HG02852 (cell line): ENCODE results near the gene CAPN14.
"Not testable (repeated sequence)": the region's sequence is repeated elsewhere in the genome, so short reads cannot be mapped to it uniquely, and the experiment has no call there.

Source experiments
- ATAC-seq: cut with Tn5 transposase; IDR thresholded peaks from one replicate; pipeline ENCODE4 v1.9.1; 2021; ENCODE audit warnings: mild to moderate bottlenecking, moderate library complexity; ENCODE audit not compliant: unreplicated experiment

The CAPN14 gene

GRCh38 chr2:31200972-31201371 lies 16.3 kb downstream of the CAPN14 start:
- ATAC-seq, result no peak

- ATAC-seq, result no peak
Observed at GRCh38 chr2:31199206-31199605, 18.1 kb downstream of the CAPN14 start.

GRCh38 chr2:31197669-31198068 lies 19.6 kb downstream of the CAPN14 start:
- ATAC-seq, result no peak

GRCh38 chr2:31197166-31197565 lies 20.1 kb downstream of the CAPN14 start:
- no peak for ATAC-seq

- no peak for ATAC-seq
Observed at GRCh38 chr2:31196622-31197021, 20.7 kb downstream of the CAPN14 start.

GRCh38 chr2:31193806-31194205 lies 23.5 kb downstream of the CAPN14 start:
- no peak for ATAC-seq

GRCh38 chr2:31192851-31193392 lies 24.4 kb downstream of the CAPN14 start:
- no peak for ATAC-seq

- no peak for ATAC-seq
Observed at GRCh38 chr2:31192396-31192795, 24.9 kb downstream of the CAPN14 start.

- ATAC-seq, result no peak
Observed at GRCh38 chr2:31191931-31192330, 25.4 kb downstream of the CAPN14 start.

GRCh38 chr2:31190188-31190587 lies 27.1 kb downstream of the CAPN14 start:
- ATAC-seq, result no peak

- ATAC-seq, result no peak
Observed at GRCh38 chr2:31189141-31189540, 28.2 kb downstream of the CAPN14 start.

GRCh38 chr2:31188131-31188530 lies 29.2 kb downstream of the CAPN14 start:
- no peak for ATAC-seq

- ATAC-seq, result no peak
Observed at GRCh38 chr2:31187166-31187565, 30.1 kb downstream of the CAPN14 start.

GRCh38 chr2:31183973-31184372 lies 33.3 kb downstream of the CAPN14 start:
- not testable (repeated sequence) for ATAC-seq

- ATAC-seq, result no peak
Observed at GRCh38 chr2:31176742-31177141, 40.6 kb downstream of the CAPN14 start.

GRCh38 chr2:31171142-31171541 lies 46.2 kb downstream of the CAPN14 start:
- no peak for ATAC-seq

- ATAC-seq, result peak; percentile 74
Observed at GRCh38 chr2:31170071-31170698, 47.1 kb downstream of the CAPN14 start.

- no peak for ATAC-seq
Observed at GRCh38 chr2:31168291-31168690, 49.0 kb downstream of the CAPN14 start.

- ATAC-seq, result no peak
Observed at GRCh38 chr2:31166925-31167324, 50.4 kb downstream of the CAPN14 start.

- ATAC-seq, result no peak
Observed at GRCh38 chr2:31163011-31163539, 54.2 kb downstream of the CAPN14 start.

GRCh38 chr2:31161637-31162036 lies 55.7 kb downstream of the CAPN14 start:
- ATAC-seq, result no peak

- ATAC-seq, result no peak
Observed at GRCh38 chr2:31151501-31151900, 65.8 kb downstream of the CAPN14 start.
